Inflammatory macrophage treated with lipopolysaccharide for 1 hour (primary cell): ENCODE results near the gene CPNE4.

Experiments
- DNase-seq, 2 donors: peaks; one replicate each; pipeline ENCODE4 v3.0.0-alpha.2; 2020 to 2022

The CPNE4 gene

GRCh38 chr3:131856171-131856570 lies 178.6 kb downstream of the CPNE4 start:
- DNase-seq, result no peak

GRCh38 chr3:131850223-131850622 lies 184.6 kb downstream of the CPNE4 start:
- DNase-seq, result no peak

GRCh38 chr3:131849616-131850015 lies 185.2 kb downstream of the CPNE4 start:
- no peak for DNase-seq

- DNase-seq, result peak; percentile 25 to 59
These were observed 186.8 kb downstream of the CPNE4 start for GRCh38 chr3:131847966-131848510.

- no peak for DNase-seq
These were observed 188.4 kb downstream of the CPNE4 start for GRCh38 chr3:131846296-131846924.

GRCh38 chr3:131843174-131843573 lies 191.6 kb downstream of the CPNE4 start:
- no peak for DNase-seq

- DNase-seq, result no peak
These were observed 194.5 kb downstream of the CPNE4 start for GRCh38 chr3:131840156-131840797.

GRCh38 chr3:131835906-131836305 lies 198.9 kb downstream of the CPNE4 start:
- no peak for DNase-seq

- no peak for DNase-seq
These were observed 203.2 kb downstream of the CPNE4 start for GRCh38 chr3:131831608-131832007.

GRCh38 chr3:131821191-131821762 lies 213.5 kb downstream of the CPNE4 start:
- DNase-seq, result no peak

- DNase-seq, result no peak
These were observed 215.3 kb downstream of the CPNE4 start for GRCh38 chr3:131819381-131820055.

GRCh38 chr3:131812433-131812832 lies 222.4 kb downstream of the CPNE4 start:
- no peak for DNase-seq

- no peak for DNase-seq
These were observed 223.3 kb downstream of the CPNE4 start for GRCh38 chr3:131811481-131811880.

- no peak for DNase-seq
These were observed 227.0 kb downstream of the CPNE4 start for GRCh38 chr3:131807822-131808221.

GRCh38 chr3:131806736-131807135 lies 228.1 kb downstream of the CPNE4 start:
- peak in 1 of 2 donors; percentile 24 for DNase-seq

GRCh38 chr3:131804565-131805133 lies 230.2 kb downstream of the CPNE4 start:
- DNase-seq, result no peak

GRCh38 chr3:131803113-131803512 lies 231.7 kb downstream of the CPNE4 start:
- DNase-seq, result no peak

GRCh38 chr3:131802029-131802428 lies 232.8 kb downstream of the CPNE4 start:
- peak in 1 of 2 donors; percentile 31 for DNase-seq

GRCh38 chr3:131801566-131801965 lies 233.2 kb downstream of the CPNE4 start:
- no peak for DNase-seq

- DNase-seq, result no peak
These were observed 237.0 kb downstream of the CPNE4 start for GRCh38 chr3:131797776-131798175.

- no peak for DNase-seq
These were observed 238.1 kb downstream of the CPNE4 start for GRCh38 chr3:131796558-131797198.

GRCh38 chr3:131796111-131796510 lies 238.7 kb downstream of the CPNE4 start:
- no peak for DNase-seq
